Transverse colon (tissue), 4 donors: ENCODE results near the gene CLDN20. TPM values are rescaled to one million over a fixed set of nuclear protein-coding genes. Genes with fewer than 3 reads are reported as not detected.

ENCODE experiments used
- DNase-seq: peaks from one replicate; pipeline ENCODE4 v3.0.0-alpha.2; 2019
- H3K27ac ChIP-seq, 4 donors: fragments of 200-600 bp; sonication (generic); 2 replicates each; pipeline ENCODE4 v1.5.1; 2016 to 2018; ENCODE audit warnings: inconsistent platforms in 4 of 4
- H3K27me3 ChIP-seq: fragments of 200-600 bp; sonication (generic); 2 replicates; pipeline ENCODE4 v1.5.1; 2017; ENCODE audit warnings: inconsistent platforms
- H3K36me3 ChIP-seq, 4 donors: fragments of 200-600 bp; sonication (generic); 2 replicates each; pipeline ENCODE4 v1.5.1; 2017 to 2019; ENCODE audit warnings: inconsistent platforms in 4 of 4
- H3K4me1 ChIP-seq, 4 donors: fragments of 200-600 bp; sonication (generic); 2 replicates each; pipeline ENCODE4 v1.5.1; 2017 to 2020; ENCODE audit warnings: inconsistent platforms in 4 of 4
- H3K4me3 ChIP-seq, 4 donors: fragments of 200-600 bp; sonication (generic); 1 replicate in 1 of 4; 2 replicates in 3 of 4; pipeline versions ENCODE4 v1.5.1 to v1.6.1; 2017 to 2019; ENCODE audit warnings: inconsistent platforms in 4 of 4
- H3K9me3 ChIP-seq, 2 donors: fragments of 200-600 bp; sonication (generic); 2 replicates each; pipeline ENCODE4 v1.5.1; 2017 to 2019; ENCODE audit warnings: inconsistent platforms in 2 of 2
- EP300 ChIP-seq: sonication (generic); formaldehyde crosslinking; IDR thresholded peaks from one replicate; pipeline ENCODE4 v1.6.1; 2017; ENCODE audit warnings: antibody characterized with exemption, low read depth
- POLR2A ChIP-seq: fragments of 450-650 bp; IDR thresholded peaks from one replicate; pipeline ENCODE4 v1.6.1; 2016; ENCODE audit warnings: antibody characterized with exemption, mild to moderate bottlenecking, moderate library complexity
- POLR2AphosphoS5 ChIP-seq, 3 donors: sonication (generic); formaldehyde crosslinking; IDR thresholded peaks; one replicate each; pipeline ENCODE4 v1.6.1; 2016; ENCODE audit warnings: antibody characterized with exemption in 3 of 3
- WGBS, 2 donors: methylation state at CpG; one replicate each; pipeline ENCODE4 v1.1.5; 2018; ENCODE audit warnings: low coverage in 1 of 2; 5-methylcytosine and 5-hydroxymethylcytosine counted together
- in situ Hi-C, 4 donors: fragments of 200-750 bp; cut with MboI; loops; one replicate each; pipeline versions ENCODE4 v1.15.0 to v1.15.1; 2017; ENCODE audit warnings: low sequenced_read_pairs in 3 of 4, low pct_ligation_motif_present in 1 of 4, low pct_unique_long_range_greater_than_20kb in 1 of 4
- intact Hi-C: fragments of 100-400 bp; cut with DNase I; formaldehyde crosslinking; loops from one replicate; pipeline ENCODE4 v1.15.1; 2023; ENCODE audit warnings: low total_unique reads
- total RNA-seq, 4 donors: library from RNA; depleted of rRNA; stranded (reverse); fragments of >200 nt; gene quantifications; one replicate each; pipeline ENCODE4 v1.1.0, GENCODE V29; 2016
- TF ChIP-seq, protein P1 (sequence below), 5 experiments: fragments of 200-600 bp in 3 of 5; fragments of 450-650 bp in 2 of 5; sonication (generic) in 3 of 5; IDR thresholded peaks; 1 replicate in 2 of 5; 2 replicates in 3 of 5; pipeline ENCODE4 v1.5.1; 2016 to 2017; ENCODE audit warnings: antibody characterized with exemption in 5 of 5, inconsistent platforms in 3 of 5, mild to moderate bottlenecking in 2 of 5, moderate library complexity in 1 of 5

The CLDN20 gene
- total RNA-seq, 4 donors from 2014 or later, result not detected

DNA sequence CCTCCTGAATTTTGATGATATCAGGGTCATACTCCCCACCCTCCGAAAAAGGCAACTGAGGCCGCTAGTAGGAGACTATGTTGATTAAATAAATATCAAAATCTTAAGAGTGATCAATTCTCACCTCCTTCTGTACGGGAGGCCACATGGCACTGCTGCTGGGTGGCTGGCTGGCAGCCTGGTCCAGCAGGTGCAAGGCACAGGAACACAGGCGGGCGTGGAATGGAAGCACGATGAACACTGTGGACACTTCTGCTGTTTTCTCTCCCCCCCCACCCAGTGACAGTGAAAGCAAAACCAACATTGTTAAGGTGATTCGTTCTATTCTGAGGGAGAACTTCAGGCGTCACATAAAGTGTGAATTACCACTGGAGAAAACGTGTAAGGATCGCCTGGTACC, 9.7 kb upstream of the CLDN20 start:
- 73 to 86% methylated on average over 9 to 10 of the region's 10 CpGs for WGBS, 2 donors
- TF ChIP-seq, protein P1, sequence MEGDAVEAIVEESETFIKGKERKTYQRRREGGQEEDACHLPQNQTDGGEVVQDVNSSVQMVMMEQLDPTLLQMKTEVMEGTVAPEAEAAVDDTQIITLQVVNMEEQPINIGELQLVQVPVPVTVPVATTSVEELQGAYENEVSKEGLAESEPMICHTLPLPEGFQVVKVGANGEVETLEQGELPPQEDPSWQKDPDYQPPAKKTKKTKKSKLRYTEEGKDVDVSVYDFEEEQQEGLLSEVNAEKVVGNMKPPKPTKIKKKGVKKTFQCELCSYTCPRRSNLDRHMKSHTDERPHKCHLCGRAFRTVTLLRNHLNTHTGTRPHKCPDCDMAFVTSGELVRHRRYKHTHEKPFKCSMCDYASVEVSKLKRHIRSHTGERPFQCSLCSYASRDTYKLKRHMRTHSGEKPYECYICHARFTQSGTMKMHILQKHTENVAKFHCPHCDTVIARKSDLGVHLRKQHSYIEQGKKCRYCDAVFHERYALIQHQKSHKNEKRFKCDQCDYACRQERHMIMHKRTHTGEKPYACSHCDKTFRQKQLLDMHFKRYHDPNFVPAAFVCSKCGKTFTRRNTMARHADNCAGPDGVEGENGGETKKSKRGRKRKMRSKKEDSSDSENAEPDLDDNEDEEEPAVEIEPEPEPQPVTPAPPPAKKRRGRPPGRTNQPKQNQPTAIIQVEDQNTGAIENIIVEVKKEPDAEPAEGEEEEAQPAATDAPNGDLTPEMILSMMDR (IDR thresholded peaks at IDR 0.05), result no peak
- TF ChIP-seq POLR2A (no peak), EP300 (no peak), POLR2AphosphoS5 (IDR thresholded peaks at IDR 0.05) (no peak)
- in situ Hi-C loops, result loop anchor here in 1 of 4 donors (25.0 kb wide), 1 partner anchor 317 kb away; no protein-coding TSS in a partner anchor
- Histone ChIP-seq H3K27ac (no peak overlapping the region), H3K4me1 (no peaks in the 10 kb centered on the region), H3K9me3 (no peaks in the 10 kb centered on the region), H3K27me3 (no peaks in the 10 kb centered on the region), H3K4me3 (no peak overlapping the region), H3K36me3 (peaks cover 0 to 20% (median 3%) of the 10 kb centered on the region in 4 donors)
- intact Hi-C loops, result loop anchor here (5.0 kb wide), 1 partner anchor 77 kb away; no protein-coding TSS in a partner anchor
- no peak for DNase-seq

DNA sequence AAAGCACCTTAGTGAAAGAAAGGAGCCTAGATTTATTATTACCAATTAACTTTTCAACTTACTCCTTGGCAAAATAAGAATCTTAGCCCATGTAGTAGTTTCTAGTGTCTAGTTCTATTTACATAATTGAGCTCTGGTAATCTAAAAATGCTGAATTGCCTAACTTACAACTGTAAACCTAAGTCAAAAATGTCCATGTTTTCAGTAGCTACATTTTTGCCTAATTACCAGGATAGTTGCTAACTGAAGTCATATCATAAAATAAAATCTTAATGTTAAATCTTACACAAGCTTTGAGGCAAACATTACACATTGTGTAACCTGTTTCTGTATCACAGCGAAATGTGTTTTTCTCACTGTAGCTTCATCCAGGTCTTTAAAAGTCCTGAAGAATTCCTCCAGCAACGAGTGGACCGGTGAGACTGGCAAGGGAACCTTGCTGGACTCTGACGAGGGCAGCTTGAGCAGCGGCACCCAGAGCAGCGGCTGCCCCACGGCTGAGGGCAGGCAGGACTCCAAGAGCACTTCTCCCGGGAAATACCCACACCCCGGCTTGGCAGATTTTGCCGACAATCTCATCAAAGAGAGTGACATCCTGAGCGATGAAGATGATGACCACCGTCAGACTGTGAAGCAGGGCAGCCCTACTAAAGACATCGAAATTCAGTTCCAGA, 7.6 kb upstream of the CLDN20 start:
- H3K36me3 ChIP-seq, result peaks cover 0 to 26% (median 3%) of the 10 kb centered on the region in 4 donors
- no peak overlapping the region for H3K27ac ChIP-seq
- intact Hi-C loops (no loop called here), in situ Hi-C loops (loop anchor here in 1 of 4 donors (25.0 kb wide), 1 partner anchor 319 kb away; no protein-coding TSS in a partner anchor)
- peaks cover 0 to 3% (median 0%) of the 10 kb centered on the region in 4 donors for H3K4me1 ChIP-seq
- WGBS, 2 donors, result 78 to 80% methylated on average over 1 to 13 of the region's 13 CpGs
- DNase-seq, result no peak
- no peaks in the 10 kb centered on the region for H3K27me3 ChIP-seq
- TF ChIP-seq POLR2AphosphoS5 (IDR thresholded peaks at IDR 0.05), result no peak
- no peak for TF ChIP-seq EP300
- no peak for TF ChIP-seq POLR2A
- TF ChIP-seq, protein P1 (IDR thresholded peaks at IDR 0.05), result no peak
- no peak overlapping the region for H3K4me3 ChIP-seq
- no peaks in the 10 kb centered on the region for H3K9me3 ChIP-seq

DNA sequence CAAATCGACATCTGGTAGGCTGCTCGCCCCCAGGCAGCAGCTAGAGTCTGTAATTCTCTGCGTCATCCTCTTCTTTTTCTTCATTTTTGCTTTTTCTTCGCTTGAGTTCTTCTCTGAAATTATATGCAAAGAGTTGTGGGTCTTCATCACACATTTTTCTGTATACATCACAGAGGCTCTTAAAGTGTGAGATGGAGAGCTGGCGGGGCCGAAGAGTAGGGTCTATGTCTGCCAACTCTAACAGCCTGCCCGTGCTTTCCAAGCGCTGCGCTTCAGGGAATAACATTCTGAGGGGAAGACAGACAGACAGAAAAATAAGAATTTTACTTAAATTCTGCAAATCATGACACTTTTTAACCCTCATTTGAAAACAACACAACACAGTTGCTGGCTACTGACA, 6.0 kb upstream of the CLDN20 start:
- in situ Hi-C loops (loop anchor here in 1 of 4 donors (25.0 kb wide), 1 partner anchor 320 kb away; no protein-coding TSS in a partner anchor), intact Hi-C loops (no loop called here)
- H3K9me3 ChIP-seq, result no peaks in the 10 kb centered on the region
- no peaks in the 10 kb centered on the region for H3K27me3 ChIP-seq
- H3K4me1 ChIP-seq, result peaks cover 0 to 3% (median 0%) of the 10 kb centered on the region in 4 donors
- no peak overlapping the region for H3K27ac ChIP-seq
- no peak for TF ChIP-seq POLR2AphosphoS5 (IDR thresholded peaks at IDR 0.05)
- WGBS, 2 donors, result 89 to 97% methylated on average over 9 of the region's 9 CpGs
- no peak overlapping the region for H3K4me3 ChIP-seq
- DNase-seq, result no peak
- peaks cover 0 to 26% (median 3%) of the 10 kb centered on the region in 4 donors for H3K36me3 ChIP-seq

DNA sequence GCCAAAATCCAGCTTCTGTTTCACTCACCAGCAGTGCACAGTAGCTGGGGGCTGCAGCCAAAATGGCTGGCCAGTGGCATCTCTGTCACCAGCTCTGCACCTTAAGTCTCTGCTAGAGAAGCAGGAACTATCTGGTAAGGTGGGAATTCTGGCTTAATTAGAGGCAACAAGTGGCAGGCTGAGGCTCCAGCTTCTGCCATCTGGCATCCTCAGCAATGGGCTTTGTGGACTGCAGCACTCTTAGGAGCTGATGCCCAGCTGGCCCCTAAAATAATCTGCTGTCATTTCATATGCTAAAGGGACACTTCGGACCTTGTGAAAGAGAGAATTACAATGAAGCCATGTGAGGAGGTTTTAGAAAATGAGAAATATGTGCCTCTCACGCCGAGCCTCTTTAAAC, 4.6 kb upstream of the CLDN20 start:
- 93 to 100% methylated on average over 3 of the region's 3 CpGs for whole genome bisulfite sequencing, 2 donors
- peaks cover 0 to 23% (median 3%) of the 10 kb centered on the region in 4 donors for H3K36me3 ChIP-seq
- H3K27ac ChIP-seq, result no peak overlapping the region
- no peaks in the 10 kb centered on the region for H3K27me3 ChIP-seq
- in situ Hi-C loops, result loop anchor here in 1 of 4 donors (25.0 kb wide), 1 partner anchor 322 kb away; no protein-coding TSS in a partner anchor
- H3K4me3 ChIP-seq, result no peak overlapping the region
- no peaks in the 10 kb centered on the region for H3K9me3 ChIP-seq
- no peak for TF ChIP-seq POLR2AphosphoS5 (IDR thresholded peaks at IDR 0.05)
- TF ChIP-seq, protein P1 (IDR thresholded peaks at IDR 0.05), result no peak
- no peak for TF ChIP-seq EP300
- no peak for TF ChIP-seq POLR2A
- peaks cover 0 to 3% (median 0%) of the 10 kb centered on the region in 4 donors for H3K4me1 ChIP-seq
- no peak for DNase-seq
- intact Hi-C loops, result no loop called here
